ENCODE data around the gene AGPAT3. TPM values are rescaled to one million over a fixed set of nuclear protein-coding genes. Genes with fewer than 3 reads are reported as not detected.

AGPAT3 gene
- total and polyA plus RNA-seq, 2 donors (not counting 1 experiment from before 2014, with no cell fraction given) = 29.4 to 44.9 TPM

DNA sequence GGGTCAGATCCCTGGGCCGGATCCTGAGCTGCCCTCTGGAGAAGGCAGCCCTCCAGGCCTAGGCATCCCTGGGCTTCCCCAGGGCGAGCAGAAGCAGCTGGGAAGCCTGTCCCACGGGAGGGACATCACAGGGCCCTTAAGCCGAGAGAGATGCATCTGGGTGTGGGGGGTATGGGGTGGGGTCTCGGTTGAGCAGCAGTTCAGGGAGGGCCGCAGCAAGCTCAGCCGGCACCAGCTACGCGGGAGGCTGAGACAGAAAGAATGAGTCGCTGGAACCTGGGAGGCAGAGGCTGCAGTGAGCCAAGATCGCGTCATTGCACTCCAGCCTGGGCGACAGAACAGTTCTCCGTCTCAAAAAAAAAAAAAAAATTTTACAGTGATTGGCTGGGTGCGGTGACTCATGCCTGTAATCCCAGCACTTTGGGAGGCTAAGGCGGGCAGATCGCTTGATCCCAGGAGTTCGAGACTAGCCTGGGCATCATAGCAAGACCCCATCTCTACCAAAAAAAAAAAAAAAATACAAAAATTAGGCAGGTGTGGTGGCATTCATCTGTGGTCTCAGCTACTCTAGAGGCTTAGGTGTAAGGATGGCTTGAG is 37.9 kb upstream of the AGPAT3 start:
- Histone ChIP-seq H4K20me1 (ENCODE audit: control insufficient read depth, extremely low read depth, insufficient read depth, low read length) (no peaks in the 10 kb centered on the region), H2AFZ (ENCODE audit: low read length) (no peak overlapping the region), H3K9me3 (ENCODE audit: control insufficient read depth, insufficient read depth, low read depth, low read length) (no peaks in the 10 kb centered on the region), H3K27ac (ENCODE audit: insufficient read depth, low read length) (no peak overlapping the region), H3K4me1 (ENCODE audit: control insufficient read depth, extremely low read depth, insufficient read depth, low read length) (no peaks in the 10 kb centered on the region), H3K4me2 (ENCODE audit: extremely low read depth, insufficient read depth, low read length) (no peak overlapping the region), H3K9ac (ENCODE audit: insufficient read depth, low read length) (no peak overlapping the region), H3K27me3 (ENCODE audit: control insufficient read depth, insufficient read depth, low read length) (peaks cover 2% of the 10 kb centered on the region), H3K4me3 (replicated peaks in 1 of 4; ENCODE audit: control extremely low read depth in 1 of 4, insufficient read depth in 1 of 4, low read depth in 3 of 4, low read length in 4 of 4) (no peak overlapping the region), H3K36me3 (ENCODE audit: control insufficient read depth, insufficient read depth, low read length) (no peaks in the 10 kb centered on the region), H3K79me2 (ENCODE audit: control insufficient read depth, insufficient read depth, low read length) (no peaks in the 10 kb centered on the region)
- DNase-seq (ENCODE audit: low read depth in 2 of 2) = peak; percentile 57 to 58
- TF ChIP-seq, protein P1, sequence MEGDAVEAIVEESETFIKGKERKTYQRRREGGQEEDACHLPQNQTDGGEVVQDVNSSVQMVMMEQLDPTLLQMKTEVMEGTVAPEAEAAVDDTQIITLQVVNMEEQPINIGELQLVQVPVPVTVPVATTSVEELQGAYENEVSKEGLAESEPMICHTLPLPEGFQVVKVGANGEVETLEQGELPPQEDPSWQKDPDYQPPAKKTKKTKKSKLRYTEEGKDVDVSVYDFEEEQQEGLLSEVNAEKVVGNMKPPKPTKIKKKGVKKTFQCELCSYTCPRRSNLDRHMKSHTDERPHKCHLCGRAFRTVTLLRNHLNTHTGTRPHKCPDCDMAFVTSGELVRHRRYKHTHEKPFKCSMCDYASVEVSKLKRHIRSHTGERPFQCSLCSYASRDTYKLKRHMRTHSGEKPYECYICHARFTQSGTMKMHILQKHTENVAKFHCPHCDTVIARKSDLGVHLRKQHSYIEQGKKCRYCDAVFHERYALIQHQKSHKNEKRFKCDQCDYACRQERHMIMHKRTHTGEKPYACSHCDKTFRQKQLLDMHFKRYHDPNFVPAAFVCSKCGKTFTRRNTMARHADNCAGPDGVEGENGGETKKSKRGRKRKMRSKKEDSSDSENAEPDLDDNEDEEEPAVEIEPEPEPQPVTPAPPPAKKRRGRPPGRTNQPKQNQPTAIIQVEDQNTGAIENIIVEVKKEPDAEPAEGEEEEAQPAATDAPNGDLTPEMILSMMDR (conservative IDR thresholded peaks at IDR 0.05 in 1 of 2, IDR thresholded peaks at IDR 0.05 in 1 of 2; ENCODE audit: low read depth in 1 of 2, low read length in 2 of 2) = no peak
- TF ChIP-seq EZH2 (IDR thresholded peaks at IDR 0.05; ENCODE audit: low read length, missing control alignments) = no peak

DNA sequence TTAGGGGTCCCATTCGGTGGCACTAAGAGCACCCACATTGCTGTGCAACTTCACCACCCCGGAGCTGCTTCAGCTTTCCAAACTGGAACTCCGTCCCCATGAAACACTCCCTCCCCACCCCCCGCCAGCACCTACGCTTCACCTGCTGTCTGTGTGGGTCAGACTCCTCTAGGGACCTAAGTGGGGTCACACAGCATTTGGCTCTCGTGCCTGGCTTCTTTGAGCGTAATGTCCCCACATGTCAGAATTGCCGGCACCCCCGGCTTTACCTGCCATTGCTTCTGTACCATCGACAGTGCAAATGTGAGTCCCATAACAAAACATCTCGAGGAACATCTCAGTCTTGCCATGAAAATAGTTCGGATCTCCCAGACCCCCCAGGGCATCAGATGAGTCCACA is 35.9 kb upstream of the AGPAT3 start:
- H3K4me1 ChIP-seq (ENCODE audit: control insufficient read depth, extremely low read depth, insufficient read depth, low read length) = no peaks in the 10 kb centered on the region
- TF ChIP-seq, protein P1 (conservative IDR thresholded peaks at IDR 0.05 in 1 of 2, IDR thresholded peaks at IDR 0.05 in 1 of 2; ENCODE audit: low read depth in 1 of 2, low read length in 2 of 2) = no peak
- TF ChIP-seq EZH2 (IDR thresholded peaks at IDR 0.05; ENCODE audit: low read length, missing control alignments) = no peak
- no peaks in the 10 kb centered on the region for H3K79me2 ChIP-seq (ENCODE audit: control insufficient read depth, insufficient read depth, low read length)
- DNase-seq (ENCODE audit: low read depth in 2 of 2) = no peak
- H3K27me3 ChIP-seq (ENCODE audit: control insufficient read depth, insufficient read depth, low read length) = peaks cover 2% of the 10 kb centered on the region
- H3K27ac ChIP-seq (ENCODE audit: insufficient read depth, low read length) = no peak overlapping the region
- H3K36me3 ChIP-seq (ENCODE audit: control insufficient read depth, insufficient read depth, low read length) = no peaks in the 10 kb centered on the region
- no peak overlapping the region for H3K4me2 ChIP-seq (ENCODE audit: extremely low read depth, insufficient read depth, low read length)
- H2AFZ ChIP-seq (ENCODE audit: low read length) = no peak overlapping the region
- H4K20me1 ChIP-seq (ENCODE audit: control insufficient read depth, extremely low read depth, insufficient read depth, low read length) = no peaks in the 10 kb centered on the region
- no peak overlapping the region for H3K4me3 ChIP-seq (replicated peaks in 1 of 4; ENCODE audit: control extremely low read depth in 1 of 4, insufficient read depth in 1 of 4, low read depth in 3 of 4, low read length in 4 of 4)
- no peaks in the 10 kb centered on the region for H3K9me3 ChIP-seq (ENCODE audit: control insufficient read depth, insufficient read depth, low read depth, low read length)
- H3K9ac ChIP-seq (ENCODE audit: insufficient read depth, low read length) = no peak overlapping the region

DNA sequence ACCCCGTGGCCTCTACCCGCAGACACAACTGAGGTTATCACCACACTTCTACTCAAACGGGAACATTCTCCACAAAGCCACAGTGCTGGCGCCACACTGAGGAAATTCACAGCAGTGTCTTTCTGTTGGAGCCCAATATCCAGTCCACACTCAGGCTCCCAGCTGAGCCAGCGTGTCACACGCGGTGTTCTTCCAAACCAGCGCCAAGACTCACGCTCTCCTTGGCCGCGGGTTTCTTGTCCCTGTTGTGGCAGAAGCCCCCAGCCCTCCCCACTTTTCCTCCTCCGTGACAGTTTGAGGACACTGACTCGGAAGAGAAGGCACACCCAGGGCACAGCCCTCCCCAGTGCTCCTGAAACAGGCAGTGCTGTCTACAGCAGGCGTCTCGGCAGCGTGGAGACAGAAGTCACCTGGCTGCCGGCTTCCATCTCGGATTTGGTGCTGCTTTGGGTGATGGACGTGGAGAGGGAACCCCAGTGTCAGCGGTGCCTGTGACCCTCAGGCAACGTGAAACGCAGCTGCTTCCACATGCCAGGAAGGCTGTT is 35.4 kb upstream of the AGPAT3 start:
- TF ChIP-seq, protein P1 (conservative IDR thresholded peaks at IDR 0.05 in 1 of 2, IDR thresholded peaks at IDR 0.05 in 1 of 2; ENCODE audit: low read depth in 1 of 2, low read length in 2 of 2) = peak in 1 of 2 donors; percentile 4
- TF ChIP-seq EZH2 (IDR thresholded peaks at IDR 0.05; ENCODE audit: low read length, missing control alignments) = no peak
- DNase-seq (ENCODE audit: low read depth in 2 of 2) = no peak
- no peaks in the 10 kb centered on the region for H3K4me1 ChIP-seq (ENCODE audit: control insufficient read depth, extremely low read depth, insufficient read depth, low read length)

More for the DNA sequence above, 35.4 kb upstream of the AGPAT3 start:
- H3K79me2 ChIP-seq (ENCODE audit: control insufficient read depth, insufficient read depth, low read length) = no peaks in the 10 kb centered on the region
- no peaks in the 10 kb centered on the region for H3K9me3 ChIP-seq (ENCODE audit: control insufficient read depth, insufficient read depth, low read depth, low read length)
- H4K20me1 ChIP-seq (ENCODE audit: control insufficient read depth, extremely low read depth, insufficient read depth, low read length) = no peaks in the 10 kb centered on the region
- H3K27me3 ChIP-seq (ENCODE audit: control insufficient read depth, insufficient read depth, low read length) = peaks cover 2% of the 10 kb centered on the region
- no peak overlapping the region for H3K27ac ChIP-seq (ENCODE audit: insufficient read depth, low read length)
- no peak overlapping the region for H3K9ac ChIP-seq (ENCODE audit: insufficient read depth, low read length)
- no peak overlapping the region for H3K4me2 ChIP-seq (ENCODE audit: extremely low read depth, insufficient read depth, low read length)
- no peak overlapping the region for H2AFZ ChIP-seq (ENCODE audit: low read length)
- H3K4me3 ChIP-seq (replicated peaks in 1 of 4; ENCODE audit: control extremely low read depth in 1 of 4, insufficient read depth in 1 of 4, low read depth in 3 of 4, low read length in 4 of 4) = no peak overlapping the region
- H3K36me3 ChIP-seq (ENCODE audit: control insufficient read depth, insufficient read depth, low read length) = no peaks in the 10 kb centered on the region
